Liver (tissue), 9 donors: Measurements from ENCODE around the gene RGS13. TPM values are rescaled to one million over a fixed set of nuclear protein-coding genes. Genes with fewer than 3 reads are reported as not detected.

ENCODE experiments used
- DNase-seq: peaks from one replicate; pipeline ENCODE4 v3.0.0-alpha.2; 2017; ENCODE audit warnings: low spot score
- H3K27ac ChIP-seq, 2 donors: one replicate each; pipeline ENCODE4 v1.7.0; 2013; ENCODE audit warnings: inconsistent platforms in 2 of 2, low read length in 2 of 2, control low read depth in 1 of 2, low read depth in 1 of 2, mild to moderate bottlenecking in 1 of 2
- H3K27me3 ChIP-seq, 4 donors: one replicate each; pipeline versions ENCODE4 v1.6.1 to v1.7.0; 2013; ENCODE audit warnings: low read length in 3 of 4, inconsistent platforms in 1 of 4, mild to moderate bottlenecking in 1 of 4, moderate library complexity in 1 of 4; ENCODE audit not compliant: control insufficient read depth in 4 of 4, insufficient read depth in 4 of 4
- H3K36me3 ChIP-seq, 4 donors: one replicate each; pipeline versions ENCODE4 v1.6.1 to v1.7.0; 2013; ENCODE audit warnings: low read length in 3 of 4, mild to moderate bottlenecking in 3 of 4, low read depth in 1 of 4, moderate library complexity in 1 of 4; ENCODE audit not compliant: control insufficient read depth in 4 of 4, insufficient read depth in 3 of 4
- H3K4me1 ChIP-seq, 4 donors: one replicate each; pipeline versions ENCODE4 v1.6.1 to v1.7.0; 2013; ENCODE audit warnings: low read length in 3 of 4, mild to moderate bottlenecking in 3 of 4, moderate library complexity in 1 of 4; ENCODE audit not compliant: control insufficient read depth in 4 of 4, insufficient read depth in 4 of 4
- H3K4me3 ChIP-seq, 3 donors: one replicate each; pipeline versions ENCODE4 v1.6.1 to v1.7.0; 2013; ENCODE audit warnings: low read length in 3 of 3, control low read depth in 1 of 3, low read depth in 1 of 3, mild to moderate bottlenecking in 1 of 3
- H3K9ac ChIP-seq, 2 donors: one replicate each; pipeline ENCODE4 v1.7.0; 2013; ENCODE audit warnings: low read length in 2 of 2, mild to moderate bottlenecking in 2 of 2, moderate library complexity in 2 of 2, control low read depth in 1 of 2, low read depth in 1 of 2
- H3K9me3 ChIP-seq, 4 donors: one replicate each; pipeline versions ENCODE4 v1.6.1 to v1.7.0; 2013; ENCODE audit warnings: low read length in 3 of 4; ENCODE audit not compliant: control insufficient read depth in 4 of 4
- CTCF ChIP-seq: fragments of 150-350 bp; IDR thresholded peaks from 2 replicates; pipeline ENCODE4 v1.5.1; 2017; ENCODE audit warnings: improper control_type of control experiment, low read depth, low read length; ENCODE audit not compliant: missing input control
- EGR1 ChIP-seq, 2 donors: IDR thresholded peaks; 2 replicates each; pipeline ENCODE4 v1.6.1; 2016 to 2018; ENCODE audit warnings: antibody characterized with exemption in 2 of 2, low read depth in 2 of 2
- FOXA1 ChIP-seq: IDR thresholded peaks from 2 replicates; pipeline ENCODE4 v1.6.1; 2016; ENCODE audit warnings: antibody characterized with exemption
- FOXA2 ChIP-seq: IDR thresholded peaks from 2 replicates; pipeline ENCODE4 v1.6.1; 2016; ENCODE audit warnings: antibody characterized with exemption
- GABPA ChIP-seq, 2 donors: IDR thresholded peaks in 1 of 2; conservative IDR thresholded peaks in 1 of 2; 2 replicates each; pipeline ENCODE4 v1.6.1; 2016; ENCODE audit warnings: antibody characterized with exemption in 2 of 2, mild to moderate bottlenecking in 1 of 2, moderate library complexity in 1 of 2
- HNF4A ChIP-seq, 2 donors: conservative IDR thresholded peaks; 2 replicates each; pipeline ENCODE4 v1.6.1; 2016; ENCODE audit warnings: antibody characterized with exemption in 2 of 2, mild to moderate bottlenecking in 2 of 2
- JUND ChIP-seq, 2 donors: IDR thresholded peaks; 2 replicates each; pipeline ENCODE4 v1.6.1; 2016; ENCODE audit warnings: antibody characterized with exemption in 2 of 2
- MAX ChIP-seq: IDR thresholded peaks from 2 replicates; pipeline ENCODE4 v1.6.1; 2016; ENCODE audit warnings: antibody characterized with exemption
- NR2F2 ChIP-seq: IDR thresholded peaks from 2 replicates; pipeline ENCODE4 v1.6.1; 2016; ENCODE audit warnings: antibody characterized with exemption
- RAD21 ChIP-seq, 2 donors: IDR thresholded peaks; 2 replicates each; pipeline ENCODE4 v1.6.1; 2016; ENCODE audit warnings: antibody characterized with exemption in 2 of 2, mild to moderate bottlenecking in 2 of 2
- RXRA ChIP-seq, 2 donors: IDR thresholded peaks; 2 replicates each; pipeline ENCODE4 v1.6.1; 2017 to 2018; ENCODE audit warnings: antibody characterized with exemption in 2 of 2, mild to moderate bottlenecking in 1 of 2
- SP1 ChIP-seq: IDR thresholded peaks from 2 replicates; pipeline ENCODE4 v1.6.1; 2018; ENCODE audit warnings: antibody characterized with exemption, mild to moderate bottlenecking
- TAF1 ChIP-seq: conservative IDR thresholded peaks from 2 replicates; pipeline ENCODE4 v1.6.1; 2016; ENCODE audit warnings: antibody characterized with exemption, mild to moderate bottlenecking
- YY1 ChIP-seq: IDR thresholded peaks from 2 replicates; pipeline ENCODE4 v1.6.1; 2016; ENCODE audit warnings: antibody characterized with exemption, mild to moderate bottlenecking
- WGBS: extraction: QIAGEN DNeasy Blood & Tissue Kit; methylation state at CpG from one replicate; pipeline ENCODE4 v1.1.7; 2013; 5-methylcytosine and 5-hydroxymethylcytosine counted together
- polyA plus RNA-seq, 2 donors: library from polyadenylated mRNA; stranded (reverse) in 1 of 2; unstranded in 1 of 2; fragments of 200-250 nt in 1 of 2; fragments of >200 nt in 1 of 2; fragmentation: Nextera tagmentation in 1 of 2; extraction: Ambion mirVana in 1 of 2; gene quantifications; one replicate each; pipeline versions ENCODE4 v1.2.1 to v1.2.3, GENCODE V29; 2013 to 2015
- total RNA-seq, 2 donors: library from RNA; depleted of rRNA; stranded (reverse); fragments of >200 nt; gene quantifications; one replicate each; pipeline ENCODE4 v1.2.3, GENCODE V29; 2014
- TF ChIP-seq, protein P1 (sequence below): IDR thresholded peaks from 2 replicates; pipeline ENCODE4 v1.6.1; 2016; ENCODE audit warnings: antibody characterized with exemption
- donor health status: healthy.
- donor health status: healthy.
- donor health status: healthy.
- donor health status: healthy.
- donor health status: healthy.

The RGS13 gene
- total and polyA plus RNA-seq, 4 donors: under 0.01 to 0.05 TPM; not detected in 2

DNA sequence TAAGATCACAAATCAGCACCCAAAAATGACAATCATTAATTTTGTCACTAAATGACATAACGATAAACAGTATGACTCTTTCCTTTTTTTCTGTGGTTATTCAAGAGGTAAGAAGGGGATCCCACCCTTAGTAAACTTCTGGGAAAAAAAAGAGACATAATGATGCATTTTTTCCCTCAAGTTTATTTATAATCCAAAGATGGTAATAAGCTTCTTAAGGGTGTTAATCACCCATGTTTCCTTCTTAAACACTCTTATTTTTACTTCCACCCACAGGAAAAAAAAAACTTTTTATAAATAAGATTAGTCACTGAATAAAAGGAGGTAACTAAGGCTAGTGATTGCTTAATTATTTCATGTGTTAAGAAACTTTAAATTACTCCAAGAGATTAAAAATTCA, 35.7 kb upstream of the RGS13 start:
- Histone ChIP-seq H3K4me1 (peaks cover 0 to 7% (median 3%) of the 10 kb centered on the region in 4 donors), H3K9ac (no peak overlapping the region), H3K9me3 (no peaks in the 10 kb centered on the region), H3K4me3 (no peak overlapping the region), H3K27ac (no peak overlapping the region), H3K36me3 (no peaks in the 10 kb centered on the region), H3K27me3 (no peaks in the 10 kb centered on the region)
- TF ChIP-seq TAF1 (no peak), HNF4A (conservative IDR thresholded peaks at IDR 0.05) (no peak), CTCF (no peak), FOXA2 (no peak), RAD21 (IDR thresholded peaks at IDR 0.05) (no peak), GABPA (IDR thresholded peaks at IDR 0.05 in 1 of 2, conservative IDR thresholded peaks at IDR 0.05 in 1 of 2) (no peak), NR2F2 (no peak), FOXA1 (no peak)
- WGBS: 84% methylated on average over 1 of the region's 1 CpG
- no peak for DNase-seq

GRCh38 chr1:192601143-192601542, 34.8 kb upstream of the RGS13 start:
- 90% methylated on average over 1 of the region's 1 CpG for WGBS
- Histone ChIP-seq H3K9me3 (no peaks in the 10 kb centered on the region), H3K27me3 (no peaks in the 10 kb centered on the region), H3K36me3 (no peaks in the 10 kb centered on the region), H3K9ac (no peak overlapping the region), H3K4me1 (peaks cover 0 to 7% (median 3%) of the 10 kb centered on the region in 4 donors), H3K4me3 (no peak overlapping the region), H3K27ac (no peak overlapping the region)
- DNase-seq: no peak
- TF ChIP-seq HNF4A (conservative IDR thresholded peaks at IDR 0.05): no peak
- no peak for TF ChIP-seq TAF1
- no peak for TF ChIP-seq EGR1 (IDR thresholded peaks at IDR 0.05; ENCODE audit: low read depth in 2 of 2)
- no peak for TF ChIP-seq SP1
- no peak for TF ChIP-seq FOXA2
- no peak for TF ChIP-seq CTCF
- TF ChIP-seq FOXA1: no peak
- TF ChIP-seq RXRA (IDR thresholded peaks at IDR 0.05): no peak
- no peak for TF ChIP-seq GABPA (IDR thresholded peaks at IDR 0.05 in 1 of 2, conservative IDR thresholded peaks at IDR 0.05 in 1 of 2)
- TF ChIP-seq JUND (IDR thresholded peaks at IDR 0.05): no peak
- TF ChIP-seq, protein P1, sequence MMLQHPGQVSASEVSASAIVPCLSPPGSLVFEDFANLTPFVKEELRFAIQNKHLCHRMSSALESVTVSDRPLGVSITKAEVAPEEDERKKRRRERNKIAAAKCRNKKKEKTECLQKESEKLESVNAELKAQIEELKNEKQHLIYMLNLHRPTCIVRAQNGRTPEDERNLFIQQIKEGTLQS: no peak

DNA sequence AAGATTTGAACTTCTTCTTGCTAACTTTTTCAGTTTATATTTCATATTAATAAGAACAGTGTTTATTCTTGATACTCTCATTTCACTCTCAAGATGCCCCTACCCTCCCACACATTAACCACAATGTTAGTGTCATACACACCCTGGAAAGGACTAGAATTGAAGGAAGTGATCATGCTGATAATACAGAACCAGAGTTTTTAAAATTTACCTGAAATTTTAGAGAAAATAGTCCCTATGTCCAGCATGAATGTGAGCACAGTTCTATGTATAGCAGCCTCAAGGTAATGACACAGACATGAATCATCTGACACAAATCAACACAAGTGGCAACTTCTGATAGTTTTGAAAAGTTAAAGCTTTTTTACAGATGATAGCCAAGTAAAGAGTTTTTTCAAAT, 34.4 kb upstream of the RGS13 start:
- Histone ChIP-seq H3K9ac (no peak overlapping the region), H3K36me3 (no peaks in the 10 kb centered on the region), H3K27ac (no peak overlapping the region), H3K4me3 (no peak overlapping the region), H3K9me3 (no peaks in the 10 kb centered on the region), H3K27me3 (no peaks in the 10 kb centered on the region), H3K4me1 (peaks cover 0 to 7% (median 3%) of the 10 kb centered on the region in 4 donors)
- no peak for DNase-seq
- TF ChIP-seq FOXA2 (no peak), EGR1 (IDR thresholded peaks at IDR 0.05; ENCODE audit: low read depth in 2 of 2) (no peak), RAD21 (IDR thresholded peaks at IDR 0.05) (no peak), CTCF (no peak), JUND (IDR thresholded peaks at IDR 0.05) (no peak), YY1 (no peak), NR2F2 (no peak), HNF4A (conservative IDR thresholded peaks at IDR 0.05) (no peak), GABPA (IDR thresholded peaks at IDR 0.05 in 1 of 2, conservative IDR thresholded peaks at IDR 0.05 in 1 of 2) (no peak), MAX (no peak)
